ENCODE measurements around the gene FCRL6. TPM values are rescaled to one million over a fixed set of nuclear protein-coding genes. Genes with fewer than 3 reads are reported as not detected.

FCRL6 gene
- total RNA-seq, 1 donor from 2014 or later, result not detected

DNA sequence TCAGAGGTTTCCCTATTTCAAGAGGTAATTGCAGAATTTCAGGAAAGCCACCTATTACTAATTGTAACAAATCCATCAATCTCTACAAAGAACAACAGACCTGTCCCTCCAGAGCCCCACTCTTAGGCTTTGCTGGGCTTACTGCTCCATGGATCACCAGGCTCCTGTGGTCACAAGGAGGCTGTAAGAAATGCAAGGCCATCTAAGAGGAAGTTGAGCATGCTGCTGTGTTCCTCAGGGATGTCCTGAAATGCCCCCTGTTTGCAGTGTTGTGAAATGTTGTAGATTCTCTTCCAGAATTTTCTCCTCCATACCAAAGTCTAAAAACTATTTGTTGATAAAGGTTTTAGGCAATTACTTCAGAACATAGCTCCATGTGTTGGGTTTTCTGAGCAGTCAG, 45.8 kb upstream of the FCRL6 start:
- Mint-ChIP-seq H3K4me1 (ENCODE audit: low read depth, unreplicated experiment) (no peaks in the 10 kb centered on the region), H3K9me3 (ENCODE audit: unreplicated experiment) (no peaks in the 10 kb centered on the region), H3K27ac (ENCODE audit: unreplicated experiment) (no peak overlapping the region), H3K36me3 (ENCODE audit: low read depth, unreplicated experiment) (no peaks in the 10 kb centered on the region), H3K4me3 (ENCODE audit: unreplicated experiment) (no peak overlapping the region), H3K27me3 (ENCODE audit: low read depth, unreplicated experiment) (no peaks in the 10 kb centered on the region)
- Histone ChIP-seq H3K4me2 (ENCODE audit: low read length) (no peak overlapping the region), H4K20me1 (ENCODE audit: insufficient read depth, low read length) (no peaks in the 10 kb centered on the region), H3K4me3 (ENCODE audit: insufficient read depth, low read depth, low read length) (no peak overlapping the region), H3K4me1 (ENCODE audit: insufficient read depth, low read length) (no peaks in the 10 kb centered on the region), H3K9ac (ENCODE audit: low read length) (no peak overlapping the region), H2AFZ (ENCODE audit: low read depth, low read length) (no peak overlapping the region), H3K27ac (ENCODE audit: low read depth, low read length) (no peak overlapping the region), H3K79me2 (ENCODE audit: insufficient read depth, low read length) (no peaks in the 10 kb centered on the region), H3K36me3 (ENCODE audit: insufficient read depth, low read length) (no peaks in the 10 kb centered on the region), H3K9me3 (ENCODE audit: insufficient read depth, low read depth, low read length) (no peaks in the 10 kb centered on the region), H3K27me3 (ENCODE audit: insufficient read depth, low read length) (peaks cover 2% of the 10 kb centered on the region)
- TF ChIP-seq, protein P1, sequence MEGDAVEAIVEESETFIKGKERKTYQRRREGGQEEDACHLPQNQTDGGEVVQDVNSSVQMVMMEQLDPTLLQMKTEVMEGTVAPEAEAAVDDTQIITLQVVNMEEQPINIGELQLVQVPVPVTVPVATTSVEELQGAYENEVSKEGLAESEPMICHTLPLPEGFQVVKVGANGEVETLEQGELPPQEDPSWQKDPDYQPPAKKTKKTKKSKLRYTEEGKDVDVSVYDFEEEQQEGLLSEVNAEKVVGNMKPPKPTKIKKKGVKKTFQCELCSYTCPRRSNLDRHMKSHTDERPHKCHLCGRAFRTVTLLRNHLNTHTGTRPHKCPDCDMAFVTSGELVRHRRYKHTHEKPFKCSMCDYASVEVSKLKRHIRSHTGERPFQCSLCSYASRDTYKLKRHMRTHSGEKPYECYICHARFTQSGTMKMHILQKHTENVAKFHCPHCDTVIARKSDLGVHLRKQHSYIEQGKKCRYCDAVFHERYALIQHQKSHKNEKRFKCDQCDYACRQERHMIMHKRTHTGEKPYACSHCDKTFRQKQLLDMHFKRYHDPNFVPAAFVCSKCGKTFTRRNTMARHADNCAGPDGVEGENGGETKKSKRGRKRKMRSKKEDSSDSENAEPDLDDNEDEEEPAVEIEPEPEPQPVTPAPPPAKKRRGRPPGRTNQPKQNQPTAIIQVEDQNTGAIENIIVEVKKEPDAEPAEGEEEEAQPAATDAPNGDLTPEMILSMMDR (IDR thresholded peaks at IDR 0.05; ENCODE audit: insufficient read depth, low read depth, low read length), result no peak
- no peak for TF ChIP-seq EZH2 (IDR thresholded peaks at IDR 0.05; ENCODE audit: insufficient read depth, low read length)
- no peak for DNase-seq (ENCODE audit: low read depth)
- FAIRE-seq, result no peak

DNA sequence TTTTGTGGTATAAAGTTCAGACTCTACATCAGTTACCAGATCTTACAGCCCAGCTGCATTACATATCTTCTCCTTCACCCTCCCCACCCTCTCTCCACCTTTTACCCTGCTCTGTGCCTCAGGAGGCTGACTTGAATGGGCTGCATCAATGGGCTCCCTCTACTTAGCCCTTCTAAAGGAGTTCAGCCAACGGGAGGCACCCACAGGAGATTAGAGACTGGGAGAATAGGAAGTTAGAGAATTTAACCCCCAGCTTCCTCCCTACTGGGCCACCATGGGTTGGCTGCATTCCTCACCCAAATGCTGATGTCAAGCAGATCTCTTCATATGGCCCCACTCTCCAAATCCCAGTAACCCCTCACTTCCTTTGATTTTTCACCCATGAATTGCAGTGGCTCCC, 38.5 kb upstream of the FCRL6 start:
- no peaks in the 10 kb centered on the region for H3K27me3 Mint-ChIP-seq (ENCODE audit: low read depth, unreplicated experiment)
- no peaks in the 10 kb centered on the region for H3K79me2 ChIP-seq (ENCODE audit: insufficient read depth, low read length)
- no peak overlapping the region for H3K4me2 ChIP-seq (ENCODE audit: low read length)
- TF ChIP-seq, protein P1 (IDR thresholded peaks at IDR 0.05; ENCODE audit: insufficient read depth, low read depth, low read length), result no peak
- no peak for TF ChIP-seq EZH2 (IDR thresholded peaks at IDR 0.05; ENCODE audit: insufficient read depth, low read length)
- H3K4me1 ChIP-seq (ENCODE audit: insufficient read depth, low read length), result no peaks in the 10 kb centered on the region
- H3K27me3 ChIP-seq (ENCODE audit: insufficient read depth, low read length), result no peaks in the 10 kb centered on the region
- no peak overlapping the region for H3K4me3 ChIP-seq (ENCODE audit: insufficient read depth, low read depth, low read length)
- H3K9me3 ChIP-seq (ENCODE audit: insufficient read depth, low read depth, low read length), result no peaks in the 10 kb centered on the region
- no peak overlapping the region for H2AFZ ChIP-seq (ENCODE audit: low read depth, low read length)
- DNase-seq (ENCODE audit: low read depth) (no peak), FAIRE-seq (no peak)
- no peaks in the 10 kb centered on the region for H4K20me1 ChIP-seq (ENCODE audit: insufficient read depth, low read length)
- H3K9me3 Mint-ChIP-seq (ENCODE audit: unreplicated experiment), result no peaks in the 10 kb centered on the region
- H3K27ac ChIP-seq (ENCODE audit: low read depth, low read length), result no peak overlapping the region
- no peak overlapping the region for H3K9ac ChIP-seq (ENCODE audit: low read length)
- no peaks in the 10 kb centered on the region for H3K4me1 Mint-ChIP-seq (ENCODE audit: low read depth, unreplicated experiment)
- H3K27ac Mint-ChIP-seq (ENCODE audit: unreplicated experiment), result no peak overlapping the region
- H3K36me3 Mint-ChIP-seq (ENCODE audit: low read depth, unreplicated experiment), result no peaks in the 10 kb centered on the region
- H3K36me3 ChIP-seq (ENCODE audit: insufficient read depth, low read length), result no peaks in the 10 kb centered on the region
- H3K4me3 Mint-ChIP-seq (ENCODE audit: unreplicated experiment), result no peak overlapping the region

GRCh38 chr1:159765806-159766205, 36.4 kb upstream of the FCRL6 start:
- DNase-seq (ENCODE audit: low read depth) (no peak), FAIRE-seq (no peak)
- no peaks in the 10 kb centered on the region for H3K27me3 ChIP-seq (ENCODE audit: insufficient read depth, low read length)
- no peak for TF ChIP-seq EZH2 (IDR thresholded peaks at IDR 0.05; ENCODE audit: insufficient read depth, low read length)
- TF ChIP-seq, protein P1 (IDR thresholded peaks at IDR 0.05; ENCODE audit: insufficient read depth, low read depth, low read length), result no peak
- H4K20me1 ChIP-seq (ENCODE audit: insufficient read depth, low read length), result no peaks in the 10 kb centered on the region
- no peaks in the 10 kb centered on the region for H3K4me1 Mint-ChIP-seq (ENCODE audit: low read depth, unreplicated experiment)
- H3K27me3 Mint-ChIP-seq (ENCODE audit: low read depth, unreplicated experiment), result no peaks in the 10 kb centered on the region
- no peak overlapping the region for H3K9ac ChIP-seq (ENCODE audit: low read length)
- no peak overlapping the region for H3K4me3 Mint-ChIP-seq (ENCODE audit: unreplicated experiment)
- no peak overlapping the region for H3K27ac ChIP-seq (ENCODE audit: low read depth, low read length)
- H2AFZ ChIP-seq (ENCODE audit: low read depth, low read length), result no peak overlapping the region
- no peaks in the 10 kb centered on the region for H3K36me3 Mint-ChIP-seq (ENCODE audit: low read depth, unreplicated experiment)
- no peaks in the 10 kb centered on the region for H3K4me1 ChIP-seq (ENCODE audit: insufficient read depth, low read length)
- H3K79me2 ChIP-seq (ENCODE audit: insufficient read depth, low read length), result no peaks in the 10 kb centered on the region
- H3K9me3 ChIP-seq (ENCODE audit: insufficient read depth, low read depth, low read length), result no peaks in the 10 kb centered on the region
- no peak overlapping the region for H3K27ac Mint-ChIP-seq (ENCODE audit: unreplicated experiment)
- no peaks in the 10 kb centered on the region for H3K9me3 Mint-ChIP-seq (ENCODE audit: unreplicated experiment)
- H3K4me3 ChIP-seq (ENCODE audit: insufficient read depth, low read depth, low read length), result no peak overlapping the region
- no peaks in the 10 kb centered on the region for H3K36me3 ChIP-seq (ENCODE audit: insufficient read depth, low read length)
- no peak overlapping the region for H3K4me2 ChIP-seq (ENCODE audit: low read length)

Data from astrocyte (in vitro differentiated cells and primary cell).